Osteoblast (primary cell): ENCODE data around the gene CDRT15L2. TPM values are rescaled to one million over a fixed set of nuclear protein-coding genes. Genes with fewer than 3 reads are reported as not detected.
"Not testable (repeated sequence)": the region's sequence is repeated elsewhere in the genome, so short reads cannot be mapped to it uniquely, and the experiment has no call there.

Experiments used
- DNase-seq: peaks from one replicate; pipeline ENCODE4 v3.0.0; 2011; ENCODE audit warnings: low spot score, mixed read lengths; ENCODE audit not compliant: insufficient read length; ENCODE audit errors: missing footprints
- H2AFZ ChIP-seq: 2 replicates; pipeline ENCODE4 v1.6.0; 2011; ENCODE audit warnings: mild to moderate bottlenecking, low read length
- H3K27ac ChIP-seq: 2 replicates; pipeline ENCODE4 v1.5.1; 2011; ENCODE audit warnings: mild to moderate bottlenecking, low read depth, low read length, moderate library complexity
- H3K27me3 ChIP-seq: 2 replicates; pipeline ENCODE4 v1.6.0; 2012; ENCODE audit warnings: mild to moderate bottlenecking, control low read depth, inconsistent platforms, low read length, moderate library complexity; ENCODE audit not compliant: insufficient read depth
- H3K36me3 ChIP-seq: 2 replicates; pipeline ENCODE4 v1.5.1; 2011; ENCODE audit warnings: mild to moderate bottlenecking, low read length, control low read depth, moderate library complexity; ENCODE audit not compliant: insufficient read depth
- H3K4me1 ChIP-seq: 2 replicates; pipeline ENCODE4 v1.5.1; 2011; ENCODE audit warnings: mild to moderate bottlenecking, low read length, control low read depth, moderate library complexity; ENCODE audit not compliant: insufficient read depth
- H3K4me2 ChIP-seq: 2 replicates; pipeline ENCODE4 v1.6.0; 2011; ENCODE audit warnings: mild to moderate bottlenecking, low read length; ENCODE audit not compliant: insufficient read depth
- H3K4me3 ChIP-seq: fragments of 200-600 bp; sonication (generic); 3 replicates; pipeline ENCODE4 v1.5.1; 2012; ENCODE audit warnings: mild to moderate bottlenecking, low read length, inconsistent platforms; ENCODE audit not compliant: insufficient read depth
- H3K79me2 ChIP-seq: 2 replicates; pipeline ENCODE4 v1.6.0; 2012; ENCODE audit warnings: mild to moderate bottlenecking, low read length, control low read depth, inconsistent platforms; ENCODE audit not compliant: insufficient read depth
- H3K9me3 ChIP-seq: 2 replicates; pipeline ENCODE4 v1.5.1; 2011; ENCODE audit warnings: low read depth, low read length, control low read depth
- H4K20me1 ChIP-seq: 2 replicates; pipeline ENCODE4 v1.6.0; 2012; ENCODE audit warnings: mild to moderate bottlenecking, low read length, control low read depth; ENCODE audit not compliant: insufficient read depth
- total RNA-seq: library from RNA; depleted of rRNA; stranded (reverse); fragments of >200 nt; gene quantifications from 2 replicates; pipeline ENCODE4 v1.2.3, GENCODE V29; 2012
- TF ChIP-seq, protein P1 (sequence below): IDR thresholded peaks from 2 replicates; pipeline ENCODE4 v1.5.1; 2011; ENCODE audit warnings: mild to moderate bottlenecking, low read depth, low read length, moderate library complexity; ENCODE audit errors: extremely low read depth

Gene CDRT15L2
- total RNA-seq, 1 donor = not detected

DNA sequence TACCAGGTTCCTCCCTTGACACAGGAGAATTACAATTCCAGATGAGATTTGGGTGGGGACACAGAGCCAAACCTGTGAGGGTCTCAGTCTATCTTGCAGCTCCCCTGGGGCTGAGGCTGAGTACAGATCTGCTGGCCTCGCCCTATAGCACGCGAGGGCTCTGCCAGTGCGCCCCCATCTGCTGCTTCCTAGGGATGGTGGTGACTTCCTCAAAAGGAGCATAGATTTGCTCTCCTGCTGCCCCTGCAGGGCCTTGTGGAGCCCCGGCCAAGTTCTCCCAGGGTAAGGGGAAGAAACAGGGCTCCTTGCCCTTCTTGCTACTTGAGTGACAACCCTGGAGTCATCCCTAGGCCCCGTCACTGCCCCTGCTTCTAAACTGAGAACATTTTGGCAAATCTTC lies 26.6 kb upstream of the CDRT15L2 start:
- H3K4me3 ChIP-seq, H3K79me2 ChIP-seq, H3K4me2 ChIP-seq, H3K27ac ChIP-seq, H3K27me3 ChIP-seq, H3K36me3 ChIP-seq, H3K4me1 ChIP-seq, H4K20me1 ChIP-seq, H3K9me3 ChIP-seq, H2AFZ ChIP-seq, DNase-seq: not testable (repeated sequence)

DNA sequence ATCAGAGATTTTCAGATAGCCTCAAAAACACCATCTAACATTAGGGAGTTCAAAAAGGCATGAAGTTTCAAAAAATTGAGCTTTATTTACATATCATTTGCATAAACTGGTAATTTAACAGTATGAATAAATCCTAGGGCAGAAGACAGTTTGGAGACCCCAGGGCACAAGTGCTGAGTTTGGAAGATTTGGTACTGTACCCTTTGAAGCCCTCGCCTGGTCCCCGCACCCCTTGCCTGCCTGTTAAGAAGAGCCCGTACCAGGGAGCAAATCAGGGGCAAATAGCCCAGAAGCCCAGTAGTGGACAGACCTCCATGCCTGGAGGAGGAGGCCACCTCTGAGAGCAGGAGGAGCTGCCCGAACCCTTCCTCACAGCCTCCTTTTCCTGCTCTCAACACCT lies 24.8 kb upstream of the CDRT15L2 start:
- DNase-seq, H3K4me2 ChIP-seq: not testable (repeated sequence)

DNA sequence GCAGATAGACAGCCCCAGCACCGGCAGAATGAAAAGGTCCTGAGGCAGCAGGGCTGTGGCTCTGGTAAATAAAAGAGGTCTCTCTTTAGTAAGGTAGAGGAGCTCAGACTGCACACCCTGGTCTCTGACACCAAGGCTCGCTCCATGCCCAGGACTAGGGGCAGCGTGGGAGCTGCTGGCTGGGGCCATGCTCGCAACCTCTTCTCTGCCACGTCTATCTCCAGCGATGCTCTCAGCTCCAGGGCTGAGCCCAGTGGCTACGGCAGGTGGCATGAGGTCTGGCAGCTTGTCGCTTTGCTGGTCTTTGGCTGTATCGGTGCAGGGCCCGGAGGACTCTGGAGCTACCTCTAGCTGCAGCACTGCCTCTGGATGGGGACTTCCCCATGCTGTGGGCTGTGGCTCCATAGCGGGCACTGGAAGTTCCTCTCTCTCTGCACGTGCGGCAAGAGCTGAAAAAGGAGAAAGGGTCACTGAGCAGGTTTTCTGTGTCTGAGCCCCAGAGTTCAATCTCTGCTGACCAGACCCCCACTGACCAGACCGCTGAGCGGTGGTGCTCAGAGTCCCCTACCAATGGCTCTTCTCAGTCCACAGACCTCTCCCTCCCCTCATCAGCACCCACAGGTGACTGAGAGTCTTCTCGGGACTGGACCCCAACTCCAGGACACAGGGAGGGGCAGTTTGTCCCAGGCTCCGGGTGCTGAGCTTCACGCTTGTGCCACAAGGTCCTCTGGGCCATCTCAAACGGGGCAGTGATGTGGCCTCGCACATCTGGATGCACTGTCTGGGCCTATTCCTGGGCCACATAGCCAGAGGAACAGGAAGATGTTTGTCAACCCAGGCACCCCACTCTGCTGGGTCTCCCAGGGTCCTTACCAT lies 24.2 kb upstream of the CDRT15L2 start:
- DNase-seq = peak; percentile 14
- not testable (repeated sequence) for H3K27ac ChIP-seq, H3K36me3 ChIP-seq, H4K20me1 ChIP-seq, H3K79me2 ChIP-seq, H3K27me3 ChIP-seq, H3K4me2 ChIP-seq, H3K4me1 ChIP-seq, H3K9me3 ChIP-seq, H2AFZ ChIP-seq, H3K4me3 ChIP-seq

More for the DNA sequence above, 24.8 kb upstream of the CDRT15L2 start:
- H3K36me3 ChIP-seq, H3K79me2 ChIP-seq, H3K27ac ChIP-seq, H3K9me3 ChIP-seq, H3K27me3 ChIP-seq, H2AFZ ChIP-seq, H3K4me1 ChIP-seq, H3K4me3 ChIP-seq, H4K20me1 ChIP-seq: not testable (repeated sequence)

DNA sequence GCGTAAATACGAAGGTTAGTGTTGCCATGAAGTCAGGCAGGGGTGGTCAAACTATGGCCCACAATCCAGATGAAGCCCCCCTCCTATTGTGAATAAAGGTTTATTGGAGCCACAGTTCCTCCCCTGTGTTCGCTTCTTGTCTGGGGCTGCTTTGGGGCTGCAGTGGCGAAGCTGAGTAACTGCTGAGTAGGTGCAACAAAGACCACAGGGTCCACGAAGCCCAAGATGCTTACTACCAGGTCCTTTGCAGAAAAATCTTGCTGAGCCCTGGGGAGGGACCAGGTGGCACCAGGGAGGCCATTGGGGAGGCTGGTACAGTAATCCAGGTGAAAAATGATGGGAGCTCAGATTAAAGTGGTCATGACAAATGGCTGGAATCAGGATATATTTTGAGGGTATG lies 21.4 kb upstream of the CDRT15L2 start:
- not testable (repeated sequence) for DNase-seq, H3K9me3 ChIP-seq, H3K4me1 ChIP-seq, H4K20me1 ChIP-seq, H3K27me3 ChIP-seq, H3K27ac ChIP-seq, H3K79me2 ChIP-seq, H3K4me3 ChIP-seq, H3K36me3 ChIP-seq, H3K4me2 ChIP-seq, H2AFZ ChIP-seq

DNA sequence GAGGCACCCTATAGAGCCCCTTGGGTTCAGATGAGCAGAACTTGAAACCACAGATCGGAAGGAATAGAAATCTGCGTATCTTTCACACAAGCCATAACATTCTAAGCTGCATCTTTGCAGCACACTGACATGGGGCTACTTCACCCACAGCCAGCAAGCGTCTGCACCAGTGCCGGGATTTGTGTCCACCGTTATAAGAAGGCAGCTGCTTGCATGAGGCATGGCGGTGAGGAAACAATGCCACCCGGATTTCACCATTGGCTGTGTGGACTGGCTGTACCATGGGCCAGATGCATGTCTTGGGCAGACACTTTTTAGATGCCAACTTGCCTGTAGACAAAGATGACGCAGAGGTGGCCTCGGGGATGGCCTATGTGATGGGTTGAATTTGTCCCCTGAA lies 20.5 kb upstream of the CDRT15L2 start:
- not testable (repeated sequence) for H3K36me3 ChIP-seq, H3K4me2 ChIP-seq, H2AFZ ChIP-seq, H4K20me1 ChIP-seq, DNase-seq, H3K4me3 ChIP-seq, H3K27me3 ChIP-seq, H3K4me1 ChIP-seq, H3K79me2 ChIP-seq, H3K27ac ChIP-seq, H3K9me3 ChIP-seq

DNA sequence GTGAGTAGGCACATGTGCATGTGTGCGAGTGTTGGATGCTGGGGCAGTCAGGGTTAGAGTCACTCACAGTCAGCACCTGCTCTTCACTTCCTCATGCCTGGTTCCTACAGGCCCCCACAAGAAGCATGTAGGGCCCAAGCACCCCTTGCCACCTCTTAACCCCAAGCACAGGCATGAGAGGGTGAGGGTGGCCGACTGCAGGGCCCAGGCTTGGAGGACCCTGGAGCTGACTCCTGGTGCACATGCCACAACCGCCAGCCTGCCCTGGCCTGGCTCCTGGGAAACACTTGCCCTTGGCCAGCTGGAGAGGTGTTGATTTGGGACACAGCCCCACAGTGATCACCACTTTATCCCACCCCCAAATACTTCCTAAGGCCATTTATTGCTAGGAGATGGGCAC lies 16.9 kb upstream of the CDRT15L2 start:
- no peaks in the 10 kb centered on the region for H3K4me1 ChIP-seq
- TF ChIP-seq, protein P1, sequence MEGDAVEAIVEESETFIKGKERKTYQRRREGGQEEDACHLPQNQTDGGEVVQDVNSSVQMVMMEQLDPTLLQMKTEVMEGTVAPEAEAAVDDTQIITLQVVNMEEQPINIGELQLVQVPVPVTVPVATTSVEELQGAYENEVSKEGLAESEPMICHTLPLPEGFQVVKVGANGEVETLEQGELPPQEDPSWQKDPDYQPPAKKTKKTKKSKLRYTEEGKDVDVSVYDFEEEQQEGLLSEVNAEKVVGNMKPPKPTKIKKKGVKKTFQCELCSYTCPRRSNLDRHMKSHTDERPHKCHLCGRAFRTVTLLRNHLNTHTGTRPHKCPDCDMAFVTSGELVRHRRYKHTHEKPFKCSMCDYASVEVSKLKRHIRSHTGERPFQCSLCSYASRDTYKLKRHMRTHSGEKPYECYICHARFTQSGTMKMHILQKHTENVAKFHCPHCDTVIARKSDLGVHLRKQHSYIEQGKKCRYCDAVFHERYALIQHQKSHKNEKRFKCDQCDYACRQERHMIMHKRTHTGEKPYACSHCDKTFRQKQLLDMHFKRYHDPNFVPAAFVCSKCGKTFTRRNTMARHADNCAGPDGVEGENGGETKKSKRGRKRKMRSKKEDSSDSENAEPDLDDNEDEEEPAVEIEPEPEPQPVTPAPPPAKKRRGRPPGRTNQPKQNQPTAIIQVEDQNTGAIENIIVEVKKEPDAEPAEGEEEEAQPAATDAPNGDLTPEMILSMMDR = no peak
- no peak overlapping the region for H3K27ac ChIP-seq
- H3K9me3 ChIP-seq = no peaks in the 10 kb centered on the region
- peak; percentile 0 for DNase-seq
- H3K4me2 ChIP-seq = no peak overlapping the region
- H3K36me3 ChIP-seq = no peaks in the 10 kb centered on the region
- H2AFZ ChIP-seq = no peak overlapping the region
- H3K4me3 ChIP-seq = no peak overlapping the region
- H3K79me2 ChIP-seq = no peaks in the 10 kb centered on the region
- peaks cover 2% of the 10 kb centered on the region for H3K27me3 ChIP-seq
- H4K20me1 ChIP-seq = no peaks in the 10 kb centered on the region

DNA sequence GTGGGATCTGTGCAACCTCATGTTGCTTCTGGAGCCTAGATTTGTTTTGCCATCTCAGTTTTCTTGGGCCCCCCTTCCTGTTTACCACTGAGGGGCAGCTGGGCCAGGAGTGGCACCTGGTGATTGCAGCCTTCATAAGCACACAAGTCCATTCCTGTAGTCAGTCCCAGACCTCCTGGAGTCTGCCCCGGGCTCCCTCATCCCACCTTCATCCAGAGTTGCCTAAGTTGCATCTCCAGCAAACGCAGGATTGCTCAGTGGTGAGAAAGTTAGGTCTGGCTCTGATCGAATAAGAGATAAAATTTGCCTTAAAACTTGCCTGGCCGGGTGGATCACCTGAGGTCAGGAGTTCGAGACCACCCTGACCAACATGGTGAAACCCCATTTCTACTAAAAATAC lies 14.3 kb upstream of the CDRT15L2 start:
- H4K20me1 ChIP-seq, H3K36me3 ChIP-seq, H3K27me3 ChIP-seq, H3K4me1 ChIP-seq, H3K4me3 ChIP-seq, H3K27ac ChIP-seq, H3K79me2 ChIP-seq, H3K4me2 ChIP-seq, H3K9me3 ChIP-seq, H2AFZ ChIP-seq: not testable (repeated sequence)
- peak; percentile 39 for DNase-seq
